HK-2 (cell line): ENCODE measurements around the gene ARMC3.
"Not testable (repeated sequence)": the region's sequence is repeated elsewhere in the genome, so short reads cannot be mapped to it uniquely, and the experiment has no call there.

Experiments
- DNase-seq: peaks from one replicate; pipeline ENCODE4 v3.0.0-alpha.2; 2018; ENCODE audit not compliant: unreplicated experiment

Gene ARMC3

GRCh38 chr10:23072593-23072992 lies 144.7 kb downstream of the ARMC3 start:
- not testable (repeated sequence) for DNase-seq

- DNase-seq: no peak
Observed at GRCh38 chr10:23073527-23073926, 145.7 kb downstream of the ARMC3 start.

- DNase-seq: no peak
Observed at GRCh38 chr10:23075672-23076071, 147.8 kb downstream of the ARMC3 start.

GRCh38 chr10:23078114-23078513 lies 150.3 kb downstream of the ARMC3 start:
- DNase-seq: no peak

- DNase-seq: no peak
Observed at GRCh38 chr10:23079700-23080099, 151.8 kb downstream of the ARMC3 start.

GRCh38 chr10:23080262-23080661 lies 152.4 kb downstream of the ARMC3 start:
- DNase-seq: no peak

- no peak for DNase-seq
Observed at GRCh38 chr10:23081221-23081750, 153.4 kb downstream of the ARMC3 start.

GRCh38 chr10:23081891-23082290 lies 154.0 kb downstream of the ARMC3 start:
- no peak for DNase-seq
